Measurements from ENCODE around the gene IGSF6.
"Not testable (repeated sequence)": the region's sequence is repeated elsewhere in the genome, so short reads cannot be mapped to it uniquely, and the experiment has no call there.

Gene IGSF6, protein sequence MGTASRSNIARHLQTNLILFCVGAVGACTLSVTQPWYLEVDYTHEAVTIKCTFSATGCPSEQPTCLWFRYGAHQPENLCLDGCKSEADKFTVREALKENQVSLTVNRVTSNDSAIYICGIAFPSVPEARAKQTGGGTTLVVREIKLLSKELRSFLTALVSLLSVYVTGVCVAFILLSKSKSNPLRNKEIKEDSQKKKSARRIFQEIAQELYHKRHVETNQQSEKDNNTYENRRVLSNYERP

DNA sequence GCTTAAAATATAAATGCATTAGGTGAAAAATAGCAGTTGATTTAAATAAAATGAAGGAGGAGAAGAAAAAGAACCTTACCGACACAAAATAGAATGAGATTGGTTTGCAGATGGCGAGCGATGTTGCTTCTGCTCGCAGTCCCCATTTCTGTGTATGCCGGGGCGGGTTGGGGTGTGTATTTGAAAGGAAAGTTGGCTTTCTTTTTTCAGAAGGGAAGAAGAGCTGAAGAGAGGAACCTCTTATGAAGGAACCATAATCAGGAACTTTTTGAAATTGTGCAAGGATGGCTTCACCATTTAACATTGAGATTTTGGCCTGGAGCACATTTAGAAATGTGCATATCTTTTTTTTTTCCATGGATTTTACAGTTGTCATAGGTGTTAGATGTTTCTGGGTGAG, at the start of gene IGSF6:
Gene IGSF6 (minus strand): TSS at position 156 of the 400 bp plus-strand sequence. CDS start 10 bp downstream, at position 146.
- DNase-seq (ENCODE audit: low spot score) = no peak

DNA sequence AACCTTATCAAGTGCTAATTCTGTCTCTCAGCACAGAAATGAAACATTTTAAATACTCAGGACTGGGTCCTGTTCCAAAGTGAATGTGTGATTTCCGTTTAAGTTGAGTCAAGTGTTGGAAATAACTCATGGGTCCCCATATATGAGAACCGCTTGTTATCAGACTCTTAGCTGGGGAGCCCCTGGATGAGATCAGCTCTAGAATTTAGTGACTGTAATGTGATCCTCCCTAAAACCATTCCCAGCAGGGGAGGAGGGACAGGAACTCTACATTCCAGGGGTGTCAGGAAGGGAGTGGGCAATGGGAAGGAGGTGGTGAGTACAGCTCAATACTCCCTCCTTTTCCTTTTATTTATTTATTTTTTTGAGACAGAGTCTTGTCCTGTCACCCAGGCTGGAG, 48.9 kb upstream of the IGSF6 start:
- no peak for DNase-seq (ENCODE audit: low spot score)

DNA sequence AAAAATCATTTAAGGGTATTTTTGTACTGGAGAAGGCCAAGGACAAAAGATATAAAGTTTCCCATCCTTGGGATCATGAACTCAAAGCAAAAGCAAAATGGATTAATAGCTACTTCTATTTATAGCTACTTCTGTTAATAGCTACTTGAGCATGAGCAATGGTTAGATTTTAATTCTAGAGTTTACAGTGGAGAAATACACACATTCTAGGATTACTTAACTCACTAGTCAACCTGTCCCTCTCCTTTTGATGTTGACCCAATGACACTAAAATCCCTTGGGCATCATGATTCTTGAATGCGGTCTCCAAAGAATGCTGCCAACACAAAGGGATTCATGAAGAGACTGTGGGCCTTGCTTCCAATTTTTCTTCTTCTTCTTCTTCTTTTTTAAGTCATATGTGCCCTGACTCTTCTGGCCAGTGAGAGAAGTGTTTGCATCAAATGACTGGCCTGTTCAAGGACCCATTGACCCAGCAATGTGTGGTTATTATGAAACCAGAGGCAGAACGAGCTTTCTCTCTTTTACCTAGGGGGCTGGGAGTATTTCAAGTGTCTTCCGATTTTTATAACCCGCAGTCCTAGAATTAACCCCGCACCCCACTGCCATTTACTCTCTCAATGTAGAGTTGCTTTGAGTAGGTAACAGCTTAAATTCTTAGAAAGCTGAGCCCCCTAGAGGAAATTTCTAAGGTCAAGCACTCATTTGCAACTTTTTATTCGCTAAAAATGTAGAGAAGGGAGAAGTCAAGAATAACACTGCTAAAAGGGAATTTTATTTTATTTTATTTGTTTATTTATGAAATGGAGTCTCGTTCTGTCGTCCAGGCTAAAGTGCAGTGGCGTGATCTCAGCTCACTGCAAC, 46.0 kb upstream of the IGSF6 start:
- DNase-seq (ENCODE audit: low spot score) = no peak

DNA sequence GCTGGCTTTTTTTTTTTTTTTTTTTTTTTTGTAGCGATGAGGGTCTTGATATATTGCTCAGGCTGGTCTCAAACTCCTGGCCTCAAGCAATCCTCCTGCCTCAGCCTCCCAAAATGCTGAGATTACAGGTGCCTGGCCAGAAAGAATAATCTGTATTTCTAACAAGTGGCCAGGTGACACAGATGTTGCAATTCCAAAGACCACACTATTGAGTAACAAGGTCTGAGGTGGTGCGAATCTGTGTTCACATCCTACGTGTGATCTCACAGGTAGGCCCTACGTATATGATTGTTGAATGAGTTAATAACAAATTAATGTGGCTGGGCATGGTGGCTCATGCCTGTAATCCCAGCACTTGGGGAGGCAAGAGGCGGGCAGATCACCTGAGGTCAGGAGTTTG, 44.6 kb upstream of the IGSF6 start:
- no peak for DNase-seq (ENCODE audit: low spot score)

DNA sequence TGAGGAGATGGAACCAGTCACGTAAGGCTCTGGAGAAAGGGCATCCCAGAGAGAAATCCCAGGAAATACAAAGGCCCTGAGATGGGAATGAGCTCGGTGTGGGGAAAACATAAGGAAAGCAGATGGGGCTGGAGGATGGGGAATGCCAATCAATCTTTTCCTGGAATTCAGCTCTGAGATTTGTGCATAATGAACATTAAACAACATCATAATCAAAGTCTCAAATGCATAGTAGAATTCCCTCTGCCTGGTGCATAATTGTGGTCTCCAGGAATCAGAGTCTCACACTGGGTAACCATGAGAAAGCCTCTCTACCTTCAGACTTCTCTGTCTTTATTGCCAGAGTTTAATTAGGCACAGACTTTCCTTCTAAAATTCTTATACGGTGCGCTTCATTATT, 42.2 kb upstream of the IGSF6 start:
- no peak for DNase-seq (ENCODE audit: low spot score)

DNA sequence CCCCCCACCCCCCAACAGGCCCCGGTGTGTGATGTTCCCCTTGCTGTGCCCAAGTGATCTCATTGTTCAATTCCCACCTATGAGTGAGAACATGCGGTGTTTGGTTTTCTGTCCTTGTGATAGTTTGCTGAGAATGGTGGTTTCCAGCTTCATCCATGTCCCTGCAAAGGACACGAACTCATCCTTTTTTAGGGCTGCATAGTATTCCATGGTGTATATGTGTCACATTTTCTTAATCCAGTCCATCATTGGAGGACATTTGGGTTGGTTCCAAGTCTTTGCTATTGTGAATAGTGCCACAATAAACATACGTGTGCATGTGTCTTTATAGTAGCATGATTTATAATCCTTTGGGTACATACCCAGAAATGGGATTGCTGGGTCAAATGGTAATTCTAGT, 38.6 kb upstream of the IGSF6 start:
- DNase-seq (ENCODE audit: low spot score) = not testable (repeated sequence)

DNA sequence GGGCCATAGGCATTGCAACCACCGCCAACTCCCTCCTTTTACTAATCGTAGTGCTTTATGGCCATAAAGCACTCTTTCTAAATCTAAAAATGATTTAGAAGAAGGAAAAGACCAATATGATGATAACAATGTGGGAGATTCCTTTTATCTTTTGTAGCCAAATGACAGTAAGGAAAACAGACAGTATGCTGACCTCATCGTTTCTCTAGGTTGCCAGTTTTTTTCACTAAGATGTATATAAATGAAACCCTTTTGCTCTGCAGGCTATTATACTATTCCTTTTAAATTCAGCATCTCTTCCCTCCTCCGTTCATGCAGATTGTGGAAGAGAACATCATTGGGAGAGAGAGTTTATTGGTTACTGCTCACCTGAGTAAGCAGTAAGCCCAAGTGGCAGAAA, 36.7 kb upstream of the IGSF6 start:
- DNase-seq (ENCODE audit: low spot score) = no peak

DNA sequence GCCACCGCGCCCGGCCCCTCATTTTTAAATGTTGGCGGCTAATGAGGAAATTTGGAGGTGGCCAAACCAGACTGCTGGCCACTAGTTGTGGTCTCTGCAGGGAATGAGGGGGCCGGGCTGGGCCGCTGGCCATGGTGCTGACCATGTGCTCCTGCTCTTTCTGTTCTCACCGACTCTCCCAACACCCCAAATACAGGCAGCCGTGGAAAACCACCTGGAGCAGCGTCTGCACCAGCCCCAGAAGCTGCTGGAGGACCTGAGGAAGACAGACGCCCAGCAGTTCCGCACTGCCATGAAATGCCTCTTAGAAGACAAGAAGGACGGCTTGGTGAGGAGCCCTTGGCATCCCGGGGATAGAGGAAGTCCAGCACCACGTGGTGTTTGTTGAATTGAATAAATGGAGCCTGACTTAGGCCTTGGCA, 32.6 kb upstream of the IGSF6 start:
- DNase-seq (ENCODE audit: low spot score) = no peak

DNA sequence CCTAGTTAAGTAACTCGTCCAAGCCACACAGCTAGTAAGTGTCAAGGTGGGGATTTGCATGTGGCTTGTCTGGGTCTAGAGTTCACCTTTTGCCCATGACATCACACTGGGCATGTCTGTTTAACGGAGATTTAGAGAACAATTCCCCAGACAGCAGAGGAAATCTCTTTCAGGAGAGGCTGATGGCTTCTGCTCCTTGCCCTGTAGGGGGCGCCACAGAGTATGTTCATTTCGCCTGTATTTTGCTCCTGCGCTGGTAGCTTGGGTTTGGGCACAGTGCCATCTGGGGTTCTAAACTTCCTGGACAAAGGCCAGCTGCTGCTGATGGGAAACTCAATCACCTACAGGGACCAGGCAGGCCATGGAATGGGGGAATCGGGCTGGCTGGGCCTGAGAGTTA, 31.8 kb upstream of the IGSF6 start:
- no peak for DNase-seq (ENCODE audit: low spot score)

DNA sequence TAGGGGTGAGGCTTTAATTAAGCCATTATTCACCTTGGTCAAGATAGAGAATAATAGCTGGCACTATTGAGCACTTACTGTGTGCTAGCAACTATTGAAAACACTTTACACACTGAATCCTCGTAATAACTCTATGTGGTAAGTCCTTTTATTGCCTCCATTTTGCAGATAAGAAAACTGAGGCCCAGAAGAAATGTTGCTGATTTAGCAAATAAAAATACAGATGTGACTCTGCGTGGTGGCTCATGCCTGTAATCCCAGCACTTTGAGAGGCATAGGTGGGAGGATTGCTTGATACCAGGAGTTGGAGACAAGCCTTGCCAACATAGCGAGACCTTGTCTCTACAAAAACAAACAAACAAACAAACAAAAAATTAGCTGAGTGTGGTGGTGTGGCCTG, 30.8 kb upstream of the IGSF6 start:
- DNase-seq (ENCODE audit: low spot score) = no peak

DNA sequence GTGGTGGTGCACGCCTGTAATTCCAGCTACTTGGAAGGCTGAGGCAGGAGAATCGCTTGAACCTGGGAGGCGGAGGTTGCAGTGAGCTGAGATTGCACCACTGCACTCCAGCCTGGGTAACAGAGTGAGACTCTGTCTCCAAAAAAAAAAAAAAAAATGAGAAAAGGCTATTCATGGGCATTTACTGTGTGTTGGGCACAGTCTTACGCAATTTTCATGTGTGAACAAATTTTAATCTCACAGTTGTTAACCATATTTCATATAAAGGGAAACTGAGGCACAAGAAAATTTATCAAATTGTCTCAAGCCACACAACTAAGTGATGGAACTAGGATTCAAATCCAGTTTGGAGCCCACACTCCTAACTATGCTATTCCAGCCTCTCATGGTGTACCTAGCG, 28.3 kb upstream of the IGSF6 start:
- DNase-seq (ENCODE audit: low spot score) = not testable (repeated sequence)

DNA sequence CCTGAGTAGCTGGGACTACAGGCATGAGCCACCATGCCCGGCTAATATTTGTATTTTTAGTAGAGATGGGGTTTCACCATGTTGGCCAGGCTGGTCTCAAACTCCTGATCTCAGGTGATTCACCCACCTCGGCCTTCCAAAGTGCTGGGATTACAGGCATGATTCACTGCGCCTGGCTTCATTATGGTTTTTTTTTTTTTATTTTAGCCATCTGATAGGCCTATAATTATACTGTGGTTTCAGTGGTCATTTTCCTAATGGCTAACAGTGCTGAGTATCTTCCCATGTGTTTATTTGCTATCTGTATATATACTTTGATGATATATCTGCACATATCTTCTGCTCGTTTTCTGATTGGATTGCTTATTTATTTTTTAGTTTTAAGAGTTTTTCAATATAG, 22.0 kb upstream of the IGSF6 start:
- not testable (repeated sequence) for DNase-seq (ENCODE audit: low spot score)

DNA sequence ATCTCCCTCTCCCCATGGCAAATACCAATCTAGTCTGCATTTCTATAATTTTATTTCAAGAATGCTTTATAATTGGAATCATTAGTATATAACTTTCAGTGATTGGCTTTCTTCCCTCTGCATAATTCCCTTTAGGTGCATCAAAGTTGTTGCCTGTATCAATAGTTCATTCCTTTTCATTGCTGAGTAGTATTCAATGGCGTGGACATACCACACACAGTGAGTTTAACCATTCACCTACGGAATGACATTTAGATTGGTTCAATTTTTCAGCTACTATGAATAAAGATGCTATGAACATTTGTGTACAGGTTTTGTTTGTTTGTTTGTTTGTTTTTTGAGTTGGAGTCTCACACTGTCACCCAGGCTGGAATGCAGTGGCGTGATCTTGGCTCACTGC, 21.1 kb upstream of the IGSF6 start:
- no peak for DNase-seq (ENCODE audit: low spot score)

DNA sequence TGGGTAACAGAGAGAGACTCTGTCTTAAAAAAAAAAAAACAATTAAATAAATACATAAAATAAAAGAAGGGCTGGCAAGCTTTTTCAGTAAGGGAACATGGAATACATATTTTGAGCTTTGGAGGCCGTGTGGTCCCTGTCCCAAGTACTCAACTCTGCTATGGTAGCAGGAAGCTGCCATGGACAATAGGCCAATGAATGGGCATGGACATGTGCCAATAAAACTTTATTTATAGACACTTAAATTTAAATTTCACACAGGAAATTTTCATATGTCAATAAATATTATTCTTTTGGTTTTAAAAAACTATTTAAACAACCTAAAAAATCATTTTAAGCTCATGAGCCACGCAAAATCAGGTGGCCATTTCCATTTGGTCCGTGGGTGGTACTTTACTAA, 15.2 kb upstream of the IGSF6 start:
- DNase-seq (ENCODE audit: low spot score) = no peak

DNA sequence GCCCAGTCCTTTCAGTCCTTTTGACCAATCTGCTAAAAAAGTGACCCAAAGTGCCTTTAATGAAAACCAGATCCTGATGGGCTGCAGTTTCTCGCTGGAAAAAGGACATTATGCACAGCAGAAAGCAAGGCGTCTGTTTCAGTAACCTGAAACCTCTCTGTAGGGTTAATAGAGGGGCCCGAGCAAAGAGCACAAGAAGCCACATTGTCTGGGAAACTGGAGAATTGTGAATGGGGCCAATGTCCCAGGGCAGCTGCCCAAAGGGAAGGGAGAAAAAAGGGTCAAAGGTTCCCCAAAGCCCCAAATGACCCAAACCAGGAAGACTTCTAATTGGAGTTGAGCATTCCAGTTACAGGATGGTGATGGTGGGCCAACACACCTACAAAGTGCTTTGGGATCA, 14.4 kb upstream of the IGSF6 start:
- DNase-seq (ENCODE audit: low spot score) = no peak

DNA sequence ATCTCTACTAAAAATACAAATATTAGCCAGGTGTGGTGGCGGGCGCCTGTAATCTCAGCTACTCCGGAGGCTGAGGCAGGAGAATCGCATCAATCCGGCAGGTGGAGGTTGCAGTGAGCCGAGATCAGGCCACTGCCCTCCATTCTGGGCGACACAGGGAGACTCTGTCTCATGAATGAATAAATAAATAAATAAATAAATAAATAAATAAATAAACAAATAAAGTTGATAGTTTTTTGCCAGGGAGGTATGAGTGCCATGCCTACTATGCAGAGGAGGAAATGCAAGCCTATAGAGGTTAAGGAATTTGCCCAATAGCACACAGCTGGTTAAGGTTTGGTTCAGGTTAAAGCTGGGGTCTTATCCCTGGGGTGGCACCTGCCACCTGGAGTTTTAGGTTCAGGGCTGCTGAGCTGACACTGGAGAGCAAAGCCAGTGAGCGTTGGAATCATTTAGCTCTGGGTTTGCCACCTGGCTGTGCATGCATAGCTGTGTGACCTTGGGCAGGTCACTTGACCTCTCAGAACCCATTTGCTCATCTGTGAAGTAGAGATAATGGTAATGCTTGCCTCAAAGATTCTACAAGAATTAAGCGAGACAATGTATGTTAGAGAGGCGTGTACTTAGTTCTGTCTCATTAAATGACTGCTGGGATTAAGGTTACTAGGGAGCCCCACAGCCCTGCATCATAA, 12.5 kb upstream of the IGSF6 start:
- DNase-seq (ENCODE audit: low spot score) = no peak

DNA sequence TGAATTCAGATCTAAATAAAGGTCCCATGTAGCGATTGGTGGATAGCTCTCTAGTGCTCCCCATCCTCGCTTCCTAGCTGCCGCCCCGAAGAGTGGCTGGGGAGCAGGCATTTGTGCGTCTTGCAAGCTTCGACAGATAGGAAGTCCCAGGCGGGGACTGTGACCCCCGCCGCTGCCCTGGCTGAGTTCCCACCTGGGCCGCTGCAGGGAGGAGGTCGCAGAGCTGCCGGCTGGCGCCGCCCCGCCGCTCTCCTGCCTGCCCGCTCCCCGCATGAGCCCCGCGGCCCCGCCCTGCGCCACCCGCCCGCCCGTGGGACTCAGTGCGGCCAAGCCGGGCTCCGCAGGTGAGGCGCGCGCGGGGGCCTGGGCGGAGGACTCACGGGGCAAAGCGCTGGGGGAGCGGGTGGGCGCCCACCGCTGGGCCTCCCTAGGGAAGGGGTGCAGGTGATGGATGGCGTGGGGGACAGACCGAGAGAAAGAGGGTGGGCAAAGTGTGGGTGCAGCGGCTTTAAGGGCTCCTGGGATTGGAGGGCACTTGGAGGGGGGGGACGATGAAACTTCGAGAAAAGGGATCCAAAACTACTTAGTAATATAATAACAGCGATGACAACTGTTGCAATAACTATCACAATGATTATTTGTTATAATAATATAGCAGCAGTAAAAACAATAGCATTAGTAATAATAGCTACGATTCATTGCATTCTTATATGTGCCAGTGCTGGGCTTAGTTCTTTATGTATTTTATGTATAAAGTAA, 11.7 kb upstream of the IGSF6 start, which contains the start of gene OTOA:
Gene OTOA (plus strand): TSS at position 80 of the 759 bp plus-strand sequence. CDS start 14,547 bp downstream, outside the sequence.
- DNase-seq (ENCODE audit: low spot score) = no peak

DNA sequence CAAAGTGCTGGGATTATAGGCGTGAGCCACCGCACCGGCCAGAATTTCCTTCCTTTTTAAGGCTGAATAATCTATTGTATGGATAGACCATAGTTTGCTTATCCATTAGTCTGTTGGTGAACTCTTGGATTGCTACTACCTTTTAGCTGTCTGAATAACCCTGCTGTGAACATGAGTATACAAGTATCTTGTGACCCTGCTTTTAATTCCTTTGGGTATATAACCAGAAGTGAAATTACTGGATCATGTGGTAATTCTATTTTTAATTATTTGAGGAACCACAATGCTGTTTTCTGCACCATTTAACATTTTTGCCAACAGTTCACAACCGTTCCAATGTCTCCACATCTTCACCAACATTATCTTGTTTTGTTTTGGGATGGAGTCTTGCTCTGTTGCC, 6.7 kb upstream of the IGSF6 start:
- DNase-seq (ENCODE audit: low spot score) = no peak

DNA sequence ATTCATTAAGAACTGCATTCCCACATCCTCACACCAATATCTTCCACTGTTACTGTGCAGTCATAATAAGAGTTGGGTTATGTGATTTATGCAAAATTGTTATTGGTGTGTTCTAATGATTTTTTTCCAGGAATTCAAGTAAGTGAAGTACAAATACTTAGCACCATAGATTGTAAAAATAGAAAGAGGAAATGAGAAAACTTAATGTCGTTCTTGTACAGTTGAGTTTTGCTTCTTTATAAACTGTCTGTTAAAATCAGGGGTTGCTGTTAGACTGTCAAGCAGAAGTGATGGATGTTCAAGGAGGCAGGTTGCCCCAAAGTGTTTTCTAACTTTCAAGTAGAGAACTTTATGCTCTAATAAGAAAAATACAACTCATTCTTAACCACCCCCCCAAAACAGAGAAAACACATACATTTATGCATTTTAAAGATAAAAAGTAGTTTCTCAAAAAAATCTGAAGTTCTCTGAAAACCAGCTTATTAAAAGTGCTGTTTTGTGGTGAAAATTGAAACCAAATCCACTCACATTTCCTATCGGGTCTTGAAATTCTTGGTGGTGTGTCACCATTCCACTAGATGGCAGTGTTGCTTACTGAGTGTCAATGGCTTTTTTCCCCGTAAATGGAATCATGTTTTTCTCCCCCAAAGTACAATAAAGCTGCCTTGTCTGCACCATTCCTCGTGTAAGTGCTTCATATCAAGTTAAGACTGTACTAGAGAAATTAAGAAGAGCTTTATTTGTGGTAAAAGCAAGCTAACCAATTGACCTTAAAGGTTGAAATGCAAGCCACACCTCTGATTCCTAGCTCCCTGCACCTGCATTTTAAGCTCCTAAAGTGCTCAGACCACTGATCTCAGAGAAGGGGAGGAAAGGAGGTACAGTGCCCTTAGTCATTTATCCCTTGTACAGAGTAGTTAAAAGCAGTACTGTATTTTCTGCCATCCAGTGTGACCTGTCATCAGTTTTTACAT, 4.7 kb upstream of the IGSF6 start:
- DNase-seq (ENCODE audit: low spot score) = peak; percentile 67

DNA sequence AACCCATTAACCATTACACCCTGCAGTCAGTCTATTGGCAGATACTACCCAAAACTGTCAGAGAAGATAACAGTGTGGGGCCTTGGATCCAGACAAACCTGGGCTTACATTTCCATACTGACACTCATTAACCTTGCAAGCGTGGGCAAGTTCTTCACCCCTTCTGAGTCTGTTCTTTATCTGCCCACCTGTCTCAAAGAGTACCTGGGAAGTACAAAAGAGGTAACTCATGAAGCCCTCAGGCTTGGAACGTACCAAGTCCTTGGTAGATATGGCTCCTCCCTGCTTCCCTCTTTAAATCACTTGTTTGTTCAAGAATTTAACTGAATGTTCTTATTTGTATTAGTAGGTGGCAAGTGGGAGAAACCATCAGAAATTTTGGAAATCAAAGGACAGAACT, 2.5 kb upstream of the IGSF6 start:
- no peak for DNase-seq (ENCODE audit: low spot score)

DNA sequence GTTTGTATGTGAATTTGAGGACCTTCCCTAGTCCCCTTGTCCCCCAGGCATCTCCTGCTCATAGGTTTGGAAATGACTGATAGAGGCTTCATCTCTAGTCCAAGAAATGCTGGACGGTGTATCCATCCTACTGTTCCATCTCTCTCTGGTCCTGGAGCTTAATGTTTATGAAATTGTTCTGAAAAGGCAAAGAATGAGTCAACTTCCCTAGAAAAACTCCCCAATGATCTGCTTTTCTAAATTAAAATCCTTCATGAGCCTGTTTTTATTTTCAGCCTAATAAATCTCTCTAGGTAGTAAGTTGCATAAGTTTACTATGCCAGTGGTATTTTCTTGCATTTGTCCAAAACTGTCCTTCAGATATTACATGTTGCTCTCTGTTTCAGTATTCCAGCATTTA, 2.1 kb upstream of the IGSF6 start:
- no peak for DNase-seq (ENCODE audit: low spot score)
